C4-2B (cell line): ENCODE data around the gene RPSA.

ENCODE experiments used
- CTCF ChIP-seq: fragments of 450-650 bp; conservative IDR thresholded peaks from 2 replicates; pipeline ENCODE4 v1.5.1; 2017; ENCODE audit warnings: mild to moderate bottlenecking
- ZFX ChIP-seq: fragments of 450-650 bp; IDR thresholded peaks from 2 replicates; pipeline ENCODE4 v1.6.1; 2017

- TF ChIP-seq CTCF (no peak), ZFX (no peak)
These were observed 28.7 kb downstream of the RPSA start for GRCh38 chr3:39435006-39435748.
